ENCODE results near the gene GYPC. TPM values are rescaled to one million over a fixed set of nuclear protein-coding genes. Genes with fewer than 3 reads are reported as not detected.

Gene GYPC
- total RNA-seq, 1 donor from 2014 or later, result 297 TPM

GRCh38 chr2:126650994-126651393 is 5.0 kb upstream of the GYPC start:
- DNase-seq, result no peak

- no peak for DNase-seq
Measured at GRCh38 chr2:126652323-126652891, 3.6 kb upstream of the GYPC start.

- no peak for DNase-seq
Measured at GRCh38 chr2:126653109-126653508, 2.8 kb upstream of the GYPC start.

- DNase-seq, result no peak
Measured at GRCh38 chr2:126653761-126654160, 2.2 kb upstream of the GYPC start.

- peak; percentile 9 for DNase-seq
Measured at GRCh38 chr2:126655051-126655450, 907 bp upstream of the GYPC start.

- DNase-seq, result peak; percentile 51
Measured at GRCh38 chr2:126656431-126657147, 631 bp downstream of the GYPC start.

GRCh38 chr2:126657148-126657635 is 1.2 kb downstream of the GYPC start:
- peak; percentile 70 for DNase-seq

GRCh38 chr2:126657636-126658318 is 1.8 kb downstream of the GYPC start:
- DNase-seq, result peak; percentile 97

- DNase-seq, result no peak
Measured at GRCh38 chr2:126658319-126658904, 2.5 kb downstream of the GYPC start.

GRCh38 chr2:126658905-126659561 is 3.1 kb downstream of the GYPC start:
- DNase-seq, result peak; percentile 57

- DNase-seq, result no peak
Measured at GRCh38 chr2:126659562-126660467, 3.9 kb downstream of the GYPC start.

GRCh38 chr2:126660971-126661370 is 5.0 kb downstream of the GYPC start:
- no peak for DNase-seq

- no peak for DNase-seq
Measured at GRCh38 chr2:126661702-126662500, 5.9 kb downstream of the GYPC start.

- DNase-seq, result peak; percentile 67
Measured at GRCh38 chr2:126662621-126663020, 6.7 kb downstream of the GYPC start.

GRCh38 chr2:126663184-126663963 is 7.4 kb downstream of the GYPC start:
- DNase-seq, result no peak

GRCh38 chr2:126664234-126664633 is 8.3 kb downstream of the GYPC start:
- DNase-seq, result no peak

GRCh38 chr2:126664639-126665038 is 8.7 kb downstream of the GYPC start:
- no peak for DNase-seq

GRCh38 chr2:126665483-126665882 is 9.5 kb downstream of the GYPC start:
- no peak for DNase-seq

- DNase-seq, result no peak
Measured at GRCh38 chr2:126668254-126668653, 12.3 kb downstream of the GYPC start.

- no peak for DNase-seq
Measured at GRCh38 chr2:126669772-126670171, 13.8 kb downstream of the GYPC start.

All from dermis blood vessel endothelial cell (primary cell).